Measurements from ENCODE around the gene RB1.

RB1 gene

DNA sequence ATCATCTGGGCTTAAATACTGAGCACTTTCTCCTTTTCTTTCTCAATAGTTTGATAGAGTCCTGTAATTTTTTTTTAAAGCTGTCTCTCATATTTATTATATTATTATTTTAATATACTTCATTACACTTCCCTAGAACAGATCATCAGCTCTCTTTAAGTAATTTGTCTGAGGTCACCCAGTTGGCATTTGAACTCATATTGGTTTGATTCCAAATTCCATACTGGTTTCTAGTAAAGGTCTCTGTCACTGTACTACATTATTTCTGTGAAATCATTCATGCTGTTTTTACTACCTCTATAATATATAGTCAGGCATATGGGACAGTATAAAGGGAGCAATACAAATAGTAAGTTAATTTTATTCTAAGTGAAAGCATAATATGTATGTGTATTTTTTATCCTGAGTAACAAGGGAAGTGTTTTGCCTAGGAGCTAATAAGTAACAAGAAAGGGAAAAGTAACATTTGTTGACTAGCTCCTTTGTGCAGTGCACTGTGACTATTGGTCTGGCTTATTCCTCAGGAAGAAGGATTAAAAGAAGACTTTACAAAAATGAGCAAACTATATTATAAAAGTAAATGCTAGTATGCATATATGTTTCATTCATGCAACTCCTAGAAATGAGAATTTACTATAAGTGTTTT is 95.0 kb downstream of the RB1 start:
- H3K4me3 Mint-ChIP-seq, result no peak overlapping the region
- peaks cover 19% of the 10 kb centered on the region for H3K9me3 Mint-ChIP-seq
- no peak for DNase-seq
- CTCF ChIA-PET, result interaction anchor here (1.0 to 2.2 kb wide), 6 partner anchors 33 to 182 kb away, joined by 3 to 7 read pairs (median 4); partner anchors contain the start of gene RCBTB2
- no peak overlapping the region for H3K27ac Mint-ChIP-seq
- peaks cover 52% of the 10 kb centered on the region for H3K4me1 Mint-ChIP-seq
- H3K36me3 Mint-ChIP-seq, result peaks cover 49% of the 10 kb centered on the region
- no peaks in the 10 kb centered on the region for H3K27me3 Mint-ChIP-seq

DNA sequence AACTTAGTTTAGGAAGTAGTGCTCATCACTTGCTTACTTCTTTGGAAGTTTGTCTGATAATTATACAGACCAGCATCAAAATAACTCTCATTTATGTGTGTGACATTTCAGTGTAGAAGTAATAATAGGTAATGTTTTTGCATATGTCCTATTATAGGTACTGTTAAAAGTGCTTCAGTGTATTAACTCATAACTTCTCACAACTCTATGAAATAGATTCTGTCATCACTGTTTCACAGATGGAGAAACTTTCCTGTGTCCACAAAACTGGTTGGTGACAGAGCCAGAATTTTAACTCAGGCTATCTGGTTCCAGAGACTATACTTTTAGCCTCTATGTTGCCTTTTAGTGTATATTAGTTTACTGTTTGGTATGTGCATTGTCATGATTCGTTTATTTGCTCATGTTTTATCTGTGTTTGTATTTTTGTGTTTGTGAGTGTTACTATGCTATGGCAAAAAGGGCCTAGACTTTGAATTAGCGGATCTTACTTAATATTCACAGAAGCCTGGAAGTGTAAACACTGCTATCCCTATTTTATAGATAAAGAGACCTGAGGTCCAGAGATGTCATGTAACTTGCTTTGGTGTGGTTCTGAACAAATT is 96.6 kb downstream of the RB1 start:
- DNase-seq, result no peak
- CTCF ChIA-PET, result interaction anchor here (0.6 to 2.0 kb wide), 5 partner anchors 12 to 181 kb away, joined by 3 to 20 read pairs (median 7); no protein-coding TSS in a partner anchor
- H3K27me3 Mint-ChIP-seq, result no peaks in the 10 kb centered on the region
- peak overlapping the region; percentile 86 for H3K27ac Mint-ChIP-seq
- peaks cover 18% of the 10 kb centered on the region for H3K9me3 Mint-ChIP-seq
- peaks cover 68% of the 10 kb centered on the region for H3K4me1 Mint-ChIP-seq
- H3K36me3 Mint-ChIP-seq, result peaks cover 45% of the 10 kb centered on the region
- H3K4me3 Mint-ChIP-seq, result no peak overlapping the region

DNA sequence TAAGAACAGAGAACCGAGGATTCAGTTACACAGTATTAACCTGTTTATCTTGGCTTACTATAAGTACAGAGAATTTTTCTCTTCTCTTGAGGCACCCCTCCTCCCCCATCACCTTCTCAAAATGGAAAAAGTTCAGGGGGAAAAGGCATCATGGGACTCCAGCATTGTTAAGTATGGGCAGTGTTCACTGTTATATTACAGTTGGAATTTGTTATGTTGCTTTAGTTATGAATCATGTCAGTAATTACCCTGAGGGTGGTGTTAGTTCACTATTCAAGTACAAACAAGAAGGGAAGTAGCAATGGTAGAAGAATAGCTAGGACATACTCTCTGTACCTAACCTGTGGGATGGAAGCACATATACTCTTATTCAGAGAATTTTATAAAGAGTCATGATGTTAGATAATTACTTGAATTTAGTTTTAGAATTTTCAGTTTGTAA is 97.3 kb downstream of the RB1 start:
- H3K4me3 Mint-ChIP-seq, result peak overlapping the region; percentile 37
- DNase-seq, result no peak

DNA sequence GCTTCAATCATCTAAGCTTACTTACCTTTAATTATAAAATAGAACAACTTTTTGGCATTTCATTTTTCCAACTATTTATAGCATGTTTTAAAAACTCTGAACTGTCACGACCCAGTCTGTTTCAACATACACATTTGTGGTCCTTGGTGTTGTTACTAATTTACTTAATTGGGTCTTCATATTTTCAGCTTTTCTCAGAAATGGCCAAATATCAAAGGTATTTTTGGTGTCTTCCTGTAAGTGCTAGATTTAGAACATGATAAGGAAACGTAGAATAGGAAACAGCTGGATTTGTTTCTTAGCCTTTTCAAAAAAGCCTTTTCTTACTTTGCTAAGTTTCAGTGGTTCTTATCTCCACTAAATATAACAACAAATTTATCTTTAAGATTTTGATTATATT is 97.9 kb downstream of the RB1 start:
- H3K4me3 Mint-ChIP-seq, result peak overlapping the region; percentile 40
- H3K27ac Mint-ChIP-seq, result peak overlapping the region; percentile 80
- no peaks in the 10 kb centered on the region for H3K27me3 Mint-ChIP-seq
- peaks cover 46% of the 10 kb centered on the region for H3K36me3 Mint-ChIP-seq
- H3K4me1 Mint-ChIP-seq, result peaks cover 79% of the 10 kb centered on the region
- DNase-seq, result no peak
- CTCF ChIA-PET, result interaction anchor here (0.6 to 2.7 kb wide), 12 partner anchors 11 to 179 kb away, joined by 3 to 20 read pairs (median 4); partner anchors contain the start of genes LPAR6 and RCBTB2
- H3K9me3 Mint-ChIP-seq, result peaks cover 8% of the 10 kb centered on the region

More for the DNA sequence above, 97.3 kb downstream of the RB1 start:
- Mint-ChIP-seq H3K27ac (peak overlapping the region; percentile 80), H3K4me1 (peaks cover 75% of the 10 kb centered on the region), H3K9me3 (peaks cover 12% of the 10 kb centered on the region), H3K27me3 (no peaks in the 10 kb centered on the region), H3K36me3 (peaks cover 45% of the 10 kb centered on the region)
- CTCF ChIA-PET, result interaction anchor here (0.6 to 2.7 kb wide), 11 partner anchors 12 to 180 kb away, joined by 3 to 20 read pairs (median 3); partner anchors contain the start of genes LPAR6 and RCBTB2

DNA sequence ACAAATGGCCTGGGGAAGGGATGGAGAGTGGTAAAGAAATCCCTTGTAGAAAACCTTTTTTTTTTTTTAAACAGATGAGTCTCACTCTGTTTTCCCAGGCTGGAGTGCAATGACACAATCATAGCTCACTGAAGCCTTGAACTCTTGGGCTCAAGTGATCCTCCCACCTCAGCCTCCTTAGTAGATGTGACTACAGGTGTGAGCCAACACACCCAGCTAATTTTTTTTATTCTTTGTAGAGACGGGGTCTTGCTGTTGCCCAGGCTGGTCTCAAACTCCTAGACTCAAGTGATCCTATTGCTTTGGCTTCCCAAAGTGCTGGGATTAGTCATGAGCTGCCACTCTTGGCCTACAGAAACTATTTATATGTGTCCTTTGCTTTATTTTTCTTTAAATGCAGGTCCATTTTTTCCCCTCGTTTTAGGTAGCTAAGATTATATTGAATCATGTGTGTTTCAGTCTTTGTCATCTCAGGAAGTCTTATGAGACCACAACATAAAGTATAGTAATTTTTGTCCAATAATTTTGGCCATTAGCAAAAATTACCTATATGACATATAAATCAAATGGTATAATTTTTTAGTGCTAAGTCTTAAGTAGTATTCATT is 98.9 kb downstream of the RB1 start:
- no peak for DNase-seq
- H3K27ac Mint-ChIP-seq, result peak overlapping the region; percentile 83
- H3K27me3 Mint-ChIP-seq, result no peaks in the 10 kb centered on the region
- peaks cover 43% of the 10 kb centered on the region for H3K36me3 Mint-ChIP-seq
- no peaks in the 10 kb centered on the region for H3K9me3 Mint-ChIP-seq
- CTCF ChIA-PET, result interaction anchor here (0.5 to 2.7 kb wide), 9 partner anchors 10 to 179 kb away, joined by 3 to 10 read pairs (median 4); partner anchors contain the start of gene LPAR6
- peaks cover 80% of the 10 kb centered on the region for H3K4me1 Mint-ChIP-seq
- H3K4me3 Mint-ChIP-seq, result peak overlapping the region; percentile 48

DNA sequence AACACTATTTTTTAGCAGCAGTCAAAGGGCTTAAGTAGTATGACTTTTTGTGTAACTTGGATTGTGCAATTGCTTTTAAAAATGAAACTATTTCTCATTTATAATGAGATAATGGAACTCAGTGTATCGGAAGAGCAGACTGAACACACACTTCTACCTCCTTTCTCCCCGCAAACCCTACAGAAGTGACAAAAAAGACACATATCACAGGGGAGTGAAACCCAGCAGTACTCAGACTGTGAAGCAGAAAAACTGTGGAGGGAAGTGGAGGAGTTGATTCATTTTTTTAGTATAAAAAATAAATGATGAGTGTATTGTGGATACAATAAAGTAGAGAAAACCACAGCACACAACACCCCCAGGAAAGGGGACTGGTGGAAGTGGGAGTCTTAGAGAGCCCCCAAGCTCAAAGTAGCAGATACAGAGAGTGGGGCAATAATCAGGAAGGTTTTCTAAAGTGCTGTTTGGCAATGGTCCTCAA is 99.6 kb downstream of the RB1 start:
- Mint-ChIP-seq H3K4me1 (peaks cover 82% of the 10 kb centered on the region), H3K36me3 (peaks cover 42% of the 10 kb centered on the region), H3K4me3 (peak overlapping the region; percentile 62), H3K27me3 (no peaks in the 10 kb centered on the region), H3K9me3 (no peaks in the 10 kb centered on the region), H3K27ac (peak overlapping the region; percentile 84)
- peak; percentile 42 for DNase-seq
- CTCF ChIA-PET, result interaction anchor here (1.0 to 2.7 kb wide), 5 partner anchors 9 to 178 kb away, joined by 3 to 6 read pairs (median 3); partner anchors contain the start of gene LPAR6

DNA sequence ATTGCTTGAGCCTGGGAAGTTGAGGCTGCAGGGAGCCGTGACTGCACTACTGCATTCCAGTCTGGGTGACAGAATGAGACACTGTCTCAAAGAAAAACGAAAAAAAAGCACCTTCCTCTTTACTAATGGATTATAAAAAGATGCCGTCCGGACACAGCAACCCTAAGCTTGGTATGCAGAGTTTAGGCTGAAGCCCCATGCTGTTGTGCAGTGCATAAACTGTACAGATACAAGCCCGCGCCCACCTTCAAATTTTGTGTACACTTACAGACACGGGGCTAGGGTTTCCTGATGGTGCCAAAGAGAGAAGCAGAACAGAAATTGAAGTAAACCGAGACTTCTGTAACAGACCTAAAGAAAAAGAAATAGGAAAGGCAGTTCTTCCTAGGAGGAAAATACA is 100.4 kb downstream of the RB1 start:
- CTCF ChIA-PET, result interaction anchor here (0.6 to 1.0 kb wide), 2 partner anchors 71 to 176 kb away, joined by 3 to 4 read pairs; no protein-coding TSS in a partner anchor
- Mint-ChIP-seq H3K36me3 (peaks cover 48% of the 10 kb centered on the region), H3K27ac (peak overlapping the region; percentile 84), H3K4me3 (peak overlapping the region; percentile 9), H3K27me3 (no peaks in the 10 kb centered on the region), H3K4me1 (peaks cover 83% of the 10 kb centered on the region), H3K9me3 (no peaks in the 10 kb centered on the region)
- no peak for DNase-seq

DNA sequence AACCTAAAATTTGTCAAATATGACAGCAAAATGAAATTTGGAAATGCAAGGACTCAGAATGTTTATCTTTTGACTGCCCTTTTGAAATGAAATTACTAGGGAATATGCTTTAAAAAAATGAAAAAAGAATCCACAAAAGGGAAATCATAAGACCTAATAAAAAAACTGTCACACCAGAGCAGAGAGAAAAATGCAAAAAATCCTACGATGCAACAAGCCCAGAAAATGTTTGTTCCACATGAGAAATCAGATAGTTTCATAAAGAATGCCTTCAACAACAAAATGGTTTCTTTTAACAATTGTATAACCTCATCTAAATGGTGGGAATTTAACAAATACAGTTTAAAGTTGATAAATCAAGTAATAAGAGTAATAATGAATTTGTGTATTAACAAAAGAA is 101.4 kb downstream of the RB1 start:
- no peaks in the 10 kb centered on the region for H3K27me3 Mint-ChIP-seq
- CTCF ChIA-PET, result interaction anchor here (0.8 kb wide), 1 partner anchor 176 kb away, joined by 4 read pairs; no protein-coding TSS in a partner anchor
- no peaks in the 10 kb centered on the region for H3K9me3 Mint-ChIP-seq
- H3K4me3 Mint-ChIP-seq, result no peak overlapping the region
- peaks cover 82% of the 10 kb centered on the region for H3K4me1 Mint-ChIP-seq
- no peak for DNase-seq
- H3K36me3 Mint-ChIP-seq, result peaks cover 51% of the 10 kb centered on the region
- H3K27ac Mint-ChIP-seq, result no peak overlapping the region

DNA sequence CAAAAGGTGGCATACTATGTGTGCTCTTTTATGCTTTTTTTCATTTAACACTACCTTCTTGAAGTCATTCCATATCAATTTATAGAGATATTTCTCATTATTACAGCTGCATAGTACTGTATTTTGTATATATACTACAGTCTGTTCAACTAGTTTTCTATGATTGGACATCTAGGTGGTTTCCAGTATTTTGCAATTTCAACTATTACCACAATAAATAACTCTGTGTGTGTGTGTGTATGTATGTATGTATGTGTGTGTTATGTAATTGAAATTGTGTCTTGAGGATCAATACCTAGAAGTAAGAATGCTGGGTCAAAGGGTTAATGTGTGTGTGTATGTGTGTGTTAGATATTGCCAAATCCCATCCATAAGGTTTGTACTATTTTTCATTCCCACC is 102.3 kb downstream of the RB1 start:
- peaks cover 78% of the 10 kb centered on the region for H3K4me1 Mint-ChIP-seq
- no peak overlapping the region for H3K4me3 Mint-ChIP-seq
- CTCF ChIA-PET, result no interaction called here
- H3K27me3 Mint-ChIP-seq, result no peaks in the 10 kb centered on the region
- no peak for DNase-seq
- H3K9me3 Mint-ChIP-seq, result no peaks in the 10 kb centered on the region
- H3K36me3 Mint-ChIP-seq, result peaks cover 56% of the 10 kb centered on the region
- H3K27ac Mint-ChIP-seq, result no peak overlapping the region

DNA sequence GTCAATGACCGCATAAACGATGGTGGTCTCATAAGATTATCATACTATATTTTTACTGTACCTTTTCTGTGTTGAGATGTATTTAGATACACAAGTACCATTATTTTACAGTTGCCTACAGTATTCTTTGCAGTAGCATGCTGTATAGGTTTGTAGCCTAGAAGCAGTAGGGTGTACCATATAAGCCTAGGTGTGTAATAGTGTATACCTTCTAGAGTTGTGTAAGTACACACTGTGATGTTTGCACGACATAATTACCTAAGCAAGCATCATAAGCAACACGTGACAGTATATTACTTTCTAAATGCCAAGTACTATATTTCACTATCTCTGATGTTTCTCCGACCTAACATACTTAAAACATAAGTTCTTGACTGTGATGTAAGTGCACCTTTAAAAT is 106.6 kb downstream of the RB1 start:
- H3K27ac Mint-ChIP-seq, result peak overlapping the region; percentile 87
- H3K4me3 Mint-ChIP-seq, result peak overlapping the region; percentile 98
- peaks cover 56% of the 10 kb centered on the region for H3K4me1 Mint-ChIP-seq
- CTCF ChIA-PET, result no interaction called here
- peaks cover 64% of the 10 kb centered on the region for H3K36me3 Mint-ChIP-seq
- DNase-seq, result no peak
- no peaks in the 10 kb centered on the region for H3K9me3 Mint-ChIP-seq
- no peaks in the 10 kb centered on the region for H3K27me3 Mint-ChIP-seq

DNA sequence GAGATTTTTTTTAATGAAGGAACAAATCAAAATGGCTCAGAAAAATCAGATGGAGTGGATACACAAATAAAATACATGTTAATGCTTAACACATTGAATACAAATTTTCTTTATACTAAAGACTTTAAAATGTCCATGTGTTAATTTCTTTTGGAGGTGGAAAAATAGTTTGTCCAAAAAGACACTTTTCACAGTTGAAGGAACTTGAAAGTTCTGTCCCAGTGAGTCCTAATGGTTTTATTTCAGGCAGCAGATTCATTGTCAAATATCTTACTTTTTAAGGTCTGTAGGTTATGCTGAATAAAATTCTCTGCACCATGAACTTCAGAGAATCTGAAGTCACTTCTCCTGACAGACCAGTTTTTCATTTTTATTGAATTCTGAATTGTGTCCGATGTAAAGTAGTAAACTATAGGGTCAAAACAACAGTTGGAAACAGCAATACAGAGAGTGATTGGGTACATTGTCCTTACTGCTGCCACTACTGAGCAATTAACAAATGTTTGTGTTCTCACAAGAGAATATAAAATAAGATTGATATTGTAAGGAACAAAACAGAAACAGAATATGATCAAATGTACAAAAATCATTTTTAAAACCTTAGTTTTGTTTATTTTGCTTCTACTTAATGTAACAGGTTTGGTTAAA is 107.7 kb downstream of the RB1 start:
- H3K9me3 Mint-ChIP-seq, result peaks cover 4% of the 10 kb centered on the region
- no peaks in the 10 kb centered on the region for H3K27me3 Mint-ChIP-seq
- peak overlapping the region; percentile 99 for H3K27ac Mint-ChIP-seq
- H3K4me3 Mint-ChIP-seq, result peak overlapping the region; percentile 98
- H3K4me1 Mint-ChIP-seq, result peaks cover 53% of the 10 kb centered on the region
- peaks cover 64% of the 10 kb centered on the region for H3K36me3 Mint-ChIP-seq
- CTCF ChIA-PET, result no interaction called here
- no peak for DNase-seq

DNA sequence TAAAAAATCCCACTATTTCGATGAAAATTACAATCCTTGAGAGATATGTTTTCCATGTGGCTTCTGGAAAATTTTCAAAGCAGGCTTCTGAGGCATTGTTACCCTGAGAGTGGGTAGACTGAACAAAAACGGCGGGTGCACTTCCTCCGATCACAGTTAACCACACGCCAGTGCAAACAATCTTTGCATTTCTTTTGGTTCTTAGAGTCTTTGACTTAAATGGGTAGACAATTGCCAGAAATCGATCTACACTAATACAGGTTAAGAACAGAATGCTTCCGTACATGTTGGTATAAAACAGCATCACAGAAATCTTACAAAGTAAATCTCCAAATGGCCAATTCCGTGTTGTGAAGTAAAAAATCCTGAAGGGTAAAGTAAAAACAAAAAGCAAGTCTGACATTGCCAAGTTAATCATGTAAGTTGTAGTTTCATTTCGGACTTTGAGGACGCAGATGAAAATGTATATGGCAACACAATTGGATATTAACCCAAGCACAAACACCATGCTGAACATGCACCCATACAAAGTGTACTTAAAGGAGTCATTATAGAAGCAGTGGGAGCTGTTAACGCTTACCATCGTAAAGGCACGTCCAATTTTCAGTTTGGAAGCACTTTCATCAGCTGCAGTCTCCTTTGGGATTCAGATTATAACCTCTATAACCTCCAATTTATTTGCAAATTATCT is 108.4 kb downstream of the RB1 start:
- Mint-ChIP-seq H3K27ac (peak overlapping the region; percentile 99), H3K4me3 (peak overlapping the region; percentile 98), H3K27me3 (no peaks in the 10 kb centered on the region), H3K36me3 (peaks cover 68% of the 10 kb centered on the region), H3K4me1 (peaks cover 47% of the 10 kb centered on the region), H3K9me3 (peaks cover 4% of the 10 kb centered on the region)
- CTCF ChIA-PET, result interaction anchor here (0.8 to 1.6 kb wide), 3 partner anchors 10 to 150 kb away, joined by 3 to 6 read pairs (median 5); no protein-coding TSS in a partner anchor
- peak; percentile 53 for DNase-seq

DNA sequence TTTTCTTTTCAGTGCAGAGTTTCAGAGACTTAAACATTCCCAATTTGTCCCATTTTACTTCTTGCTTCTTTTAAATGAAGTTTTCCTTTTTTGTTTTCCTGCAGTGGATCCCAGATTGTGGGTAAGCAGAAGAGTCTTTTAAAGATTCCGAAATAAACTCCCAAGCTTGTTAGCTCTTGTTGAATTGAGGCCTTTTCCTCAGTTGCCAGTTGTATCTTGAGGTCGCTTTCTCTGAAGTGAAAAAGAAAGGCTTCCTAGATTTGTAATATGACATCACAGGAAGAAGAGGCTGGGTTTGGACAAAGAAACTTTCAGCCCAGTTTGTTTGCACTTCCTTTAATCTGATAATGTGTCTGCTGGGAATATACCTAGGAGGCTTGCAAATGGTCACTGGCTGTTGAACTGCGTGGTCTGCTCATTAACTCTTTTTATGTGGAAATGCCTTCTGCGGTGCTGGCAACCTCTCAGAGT is 109.4 kb downstream of the RB1 start, which contains the start of gene LPAR6:
Gene LPAR6, minus strand, starts transcription at position 233 of the 471 bp plus-strand sequence. CDS start 690 bp downstream, outside the sequence.
- peak within 1 kb of the TSS; percentile 99 for H3K27ac Mint-ChIP-seq
- H3K36me3 Mint-ChIP-seq, result peaks cover 72% of the 10 kb centered on the region
- H3K4me1 Mint-ChIP-seq, result peaks cover 40% of the 10 kb centered on the region
- no peaks in the 10 kb centered on the region for H3K27me3 Mint-ChIP-seq
- DNase-seq, result peak; percentile 24
- peak within 1 kb of the TSS; percentile 98 for H3K4me3 Mint-ChIP-seq
- H3K9me3 Mint-ChIP-seq, result peaks cover 12% of the 10 kb centered on the region
- CTCF ChIA-PET, result interaction anchor here (0.8 to 1.6 kb wide), 3 partner anchors 11 to 149 kb away, joined by 3 to 6 read pairs (median 5); no protein-coding TSS in a partner anchor

All from activated naive CD4-positive, alpha-beta T cell treated with anti-CD3 and anti-CD28 coated beads, Interleukin-2, amount 10 ng/mL, durations not matched to agents 7 days and 5 days (primary cell).